ENCODE data around the gene STT3B. TPM values are rescaled to one million over a fixed set of nuclear protein-coding genes. Genes with fewer than 3 reads are reported as not detected.

Gene STT3B
- total and polyA plus RNA-seq, 2 of the 13 experiments (the other 11 are each of a cell fraction or from before 2014, with no cell fraction given) = 85.0 to 205 TPM

GRCh38 chr3:31533169-31534064 lies 692 bp downstream of the STT3B start (continued):
- TF ChIP-seq TFDP2 (CRISPR knock-in tag; IDR thresholded peaks at IDR 0.05) (no peak), SALL1 (CRISPR knock-in tag; IDR thresholded peaks at IDR 0.05) (peak; percentile 63), ZNF850 (CRISPR knock-in tag; conservative IDR thresholded peaks at IDR 0.05) (no peak), ZNF547 (CRISPR knock-in tag; IDR thresholded peaks at IDR 0.05) (0 out of 2 replicates have a peak, but pooled peaks have one; percentile 33), MXD1 (CRISPR knock-in tag; IDR thresholded peaks at IDR 0.05) (0 out of 2 replicates have a peak, but pooled peaks have one; percentile 6), ZIK1 (CRISPR knock-in tag; IDR thresholded peaks at IDR 0.05; ENCODE audit: borderline replicate concordance, low read depth) (0 out of 2 replicates have a peak, but pooled peaks have one; percentile 37), ZNF256 (CRISPR knock-in tag; conservative IDR thresholded peaks at IDR 0.05) (no peak), ZBTB2 (CRISPR knock-in tag; IDR thresholded peaks at IDR 0.05; ENCODE audit: low read depth) (0 out of 2 replicates have a peak, but pooled peaks have one; percentile 44), MXD3 (CRISPR knock-in tag; IDR thresholded peaks at IDR 0.05) (0 out of 2 replicates have a peak, but pooled peaks have one; percentile 23), ZNF883 (CRISPR knock-in tag; IDR thresholded peaks at IDR 0.05; ENCODE audit: not compliant biosample characterization) (peak; percentile 22), ZNF607 (CRISPR knock-in tag; IDR thresholded peaks at IDR 0.05; ENCODE audit: borderline replicate concordance) (no peak), ELF1 (CRISPR knock-in tag; IDR thresholded peaks at IDR 0.05) (no peak), ZNF615 (CRISPR knock-in tag; IDR thresholded peaks at IDR 0.05; ENCODE audit: borderline replicate concordance) (no peak), ZBTB26 (CRISPR knock-in tag; IDR thresholded peaks at IDR 0.05; ENCODE audit: borderline replicate concordance) (no peak), MIER3 (CRISPR knock-in tag; IDR thresholded peaks at IDR 0.05; ENCODE audit: borderline replicate concordance) (no peak), HES4 (CRISPR knock-in tag; IDR thresholded peaks at IDR 0.05; ENCODE audit: borderline replicate concordance) (0 out of 2 replicates have a peak, but pooled peaks have one; percentile 15), ZNF510 (CRISPR knock-in tag; IDR thresholded peaks at IDR 0.05; ENCODE audit: low read depth) (no peak), ZNF768 (CRISPR knock-in tag; IDR thresholded peaks at IDR 0.05) (peak; percentile 42; the same call in 1 of the 2 replicates), PITX1 (CRISPR knock-in tag; IDR thresholded peaks at IDR 0.05) (no peak), CREB3 (CRISPR knock-in tag; IDR thresholded peaks at IDR 0.05) (no peak), MXI1 (IDR thresholded peaks at IDR 0.05; ENCODE audit: borderline replicate concordance, low read depth, low read length) (0 out of 3 replicates have a peak, but pooled peaks have one; percentile 6), PPARG (CRISPR knock-in tag; conservative IDR thresholded peaks at IDR 0.05) (no peak), RAD21 (CRISPR knock-in tag; IDR thresholded peaks at IDR 0.05) (no peak)
